GM04504 (cell line): ENCODE measurements around the gene TMEM127.

Source experiments
- DNase-seq: peaks from one replicate; pipeline ENCODE4 v3.0.0-alpha.2; 2012; ENCODE audit warnings: low read depth

TMEM127 gene

DNA sequence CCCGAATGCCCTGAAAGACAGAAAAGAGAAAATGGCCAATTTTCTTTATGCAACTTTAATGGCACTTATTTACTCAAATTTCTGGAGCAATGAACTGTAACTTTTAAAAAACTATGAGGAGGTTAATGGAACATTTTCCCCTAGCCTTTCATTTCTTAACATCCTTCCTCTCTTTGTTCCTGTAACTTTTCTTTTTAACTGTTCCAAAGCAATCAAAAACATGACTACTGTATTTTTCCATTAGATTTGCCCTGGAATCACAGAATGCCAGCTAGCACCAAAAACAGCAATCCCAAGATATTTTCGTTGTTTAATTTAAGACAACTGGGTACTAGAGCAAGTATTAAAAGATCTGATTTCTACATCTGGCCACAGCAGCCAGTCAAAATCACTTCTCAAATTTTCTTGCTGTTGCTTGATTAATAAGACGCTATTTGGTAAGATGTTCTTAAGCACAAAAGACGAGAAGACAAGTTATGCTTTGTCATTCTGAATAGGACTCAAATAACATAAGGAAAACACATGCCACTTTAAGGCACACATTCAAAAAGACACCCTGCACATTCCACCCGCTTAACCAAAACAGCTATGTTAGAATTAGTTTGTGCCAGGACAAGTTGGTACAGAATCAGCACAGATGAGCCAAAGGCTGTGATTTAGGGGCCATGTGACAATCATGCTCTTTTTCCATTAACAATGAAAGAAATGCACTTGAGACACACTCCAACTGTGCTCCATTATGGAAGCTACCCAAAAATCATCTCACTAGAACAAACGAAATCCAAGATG is 60.8 kb downstream of the TMEM127 start:
- no peak for DNase-seq

DNA sequence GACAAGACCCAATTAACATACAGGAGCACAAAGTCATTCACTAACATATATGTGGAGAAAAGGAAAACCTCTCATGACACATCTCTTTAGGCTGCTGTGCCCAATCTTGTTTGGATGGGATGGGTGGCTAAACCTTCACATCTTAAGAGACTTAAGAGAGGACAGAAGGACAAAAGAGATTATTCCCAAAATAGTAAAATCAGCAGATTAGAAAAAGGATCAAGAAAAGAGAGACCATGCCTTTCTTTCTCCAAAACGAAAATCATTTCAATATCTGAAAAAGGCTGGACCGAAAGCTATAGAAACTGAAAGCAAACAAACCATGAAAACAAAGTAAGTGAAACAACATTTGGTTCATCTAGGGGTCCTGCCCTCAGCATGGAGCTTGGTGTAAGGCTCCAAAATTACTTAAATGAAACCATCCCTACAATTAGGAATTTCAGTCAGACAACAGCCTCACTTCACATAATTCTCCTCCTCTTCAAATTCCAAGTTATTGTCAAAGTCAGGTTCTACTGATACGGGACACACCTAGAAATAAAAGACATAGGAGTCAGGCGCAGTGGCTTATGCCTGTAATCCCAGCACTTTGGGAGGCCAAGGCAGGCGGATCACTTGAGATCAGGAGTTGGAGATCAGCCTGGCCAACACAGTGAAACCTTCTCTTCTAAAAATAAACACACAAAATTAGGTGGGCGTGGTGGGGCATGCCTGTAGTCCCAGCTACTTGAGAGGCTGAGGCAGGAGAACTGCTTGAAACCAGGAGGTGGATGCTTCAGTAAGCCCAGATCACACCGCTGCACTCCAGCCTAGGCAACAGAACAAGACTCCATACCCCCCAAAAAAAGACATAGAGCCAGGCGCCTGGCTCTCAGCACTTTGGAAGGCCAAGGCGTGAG is 62.4 kb downstream of the TMEM127 start:
- DNase-seq, result no peak

DNA sequence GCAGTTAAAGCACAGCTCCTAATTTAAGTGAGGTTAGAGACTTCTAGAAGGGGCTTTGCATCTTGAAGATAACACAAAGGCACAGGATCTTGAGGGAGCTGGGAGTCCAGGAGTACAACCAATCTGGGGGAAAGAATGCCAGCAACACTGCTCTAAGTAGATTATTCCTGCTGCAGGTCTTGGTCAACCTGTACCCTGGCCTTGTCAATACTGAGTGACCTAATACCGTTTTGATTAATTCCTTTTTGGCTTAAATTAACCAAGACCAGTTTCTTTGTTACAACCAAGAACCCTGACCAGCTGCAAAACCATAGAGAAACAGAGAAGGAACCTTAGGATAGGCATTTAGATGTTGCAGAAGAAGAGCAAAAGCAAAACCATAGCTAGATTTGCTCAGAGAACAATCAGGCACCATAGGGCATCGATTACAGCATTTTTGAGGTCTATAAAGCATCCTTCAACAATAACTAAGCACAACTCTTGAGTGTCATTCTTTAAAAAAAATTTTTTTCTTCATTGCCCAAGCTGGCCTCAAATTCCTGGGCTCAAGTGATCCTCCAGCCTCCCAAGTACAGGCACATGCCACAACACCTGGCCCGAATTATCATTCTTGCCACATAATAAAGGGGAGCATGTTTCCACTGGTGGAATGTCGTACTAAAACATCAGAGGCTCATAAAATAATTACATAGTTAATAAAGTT is 63.5 kb downstream of the TMEM127 start:
- no peak for DNase-seq

DNA sequence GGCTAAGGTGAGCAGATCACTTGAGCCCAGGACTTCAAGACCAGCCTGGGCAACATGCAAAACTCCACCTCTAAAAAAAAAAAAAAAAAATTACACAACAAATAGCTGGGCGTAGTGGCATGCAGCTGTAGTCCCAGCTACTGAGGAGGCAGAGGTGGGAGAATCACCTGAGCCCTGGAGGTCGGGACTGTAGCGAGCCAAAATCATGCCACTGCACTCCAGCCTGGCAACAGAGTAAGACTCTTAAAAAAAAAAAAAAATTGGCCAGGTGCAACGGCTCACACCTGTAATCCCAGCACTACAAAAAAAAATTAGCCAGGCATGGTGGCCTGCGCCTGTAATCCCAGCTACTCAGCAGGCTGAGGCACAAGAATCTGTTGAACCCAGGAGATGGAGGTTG is 64.5 kb downstream of the TMEM127 start:
- no peak for DNase-seq

DNA sequence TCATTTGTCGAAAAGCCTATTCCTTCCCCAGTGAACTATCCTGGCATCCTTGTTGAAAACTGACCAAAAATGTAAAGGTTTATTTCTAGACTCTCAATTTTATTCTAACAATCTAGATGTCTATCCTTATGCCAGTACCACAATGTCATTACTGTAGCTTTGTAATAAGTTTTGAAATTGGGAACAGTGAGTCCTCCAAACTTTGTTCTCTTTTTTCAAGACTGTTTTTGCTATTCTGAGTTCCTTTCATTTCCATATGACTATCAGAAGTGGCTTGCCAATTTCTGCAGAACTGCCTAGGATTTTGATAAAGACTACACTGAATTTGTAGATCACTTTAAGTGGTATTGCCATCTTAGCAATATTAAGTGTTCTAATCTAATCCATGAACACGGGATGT is 66.9 kb downstream of the TMEM127 start:
- DNase-seq, result no peak
